HEK293 (cell line): ENCODE results near the gene COG3.

Source experiments
- GLIS1 ChIP-seq: fragments of 450-650 bp; formaldehyde crosslinking; IDR thresholded peaks from 2 replicates; pipeline ENCODE4 v1.5.1; 2016; ENCODE audit warnings: missing biosample characterization, missing genetic modification characterization
- HOXD13 ChIP-seq: sonication (generic); formaldehyde crosslinking; IDR thresholded peaks from 2 replicates; pipeline ENCODE4 v1.8.0; 2022; ENCODE audit warnings: missing genetic modification reagents, borderline replicate concordance
- ZBTB20 ChIP-seq: fragments of 450-650 bp; formaldehyde crosslinking; IDR thresholded peaks from 2 replicates; pipeline ENCODE4 v1.5.1; 2016; ENCODE audit warnings: missing biosample characterization, missing genetic modification characterization
- ZNF2 ChIP-seq: fragments of 450-650 bp; formaldehyde crosslinking; IDR thresholded peaks from 2 replicates; pipeline ENCODE4 v1.5.1; 2016; ENCODE audit warnings: missing biosample characterization, missing genetic modification characterization
- ZNF324 ChIP-seq: fragments of 450-650 bp; formaldehyde crosslinking; IDR thresholded peaks from 2 replicates; pipeline ENCODE4 v1.5.1; 2016; ENCODE audit warnings: missing biosample characterization, missing genetic modification characterization
- ZNF341 ChIP-seq: fragments of 450-650 bp; formaldehyde crosslinking; IDR thresholded peaks from 2 replicates; pipeline ENCODE4; 2016; ENCODE audit warnings: low read depth, missing biosample characterization, missing genetic modification characterization
- ZNF473 ChIP-seq: fragments of 450-650 bp; formaldehyde crosslinking; IDR thresholded peaks from 2 replicates; pipeline ENCODE4 v1.5.1; 2017; ENCODE audit warnings: missing biosample characterization, missing genetic modification characterization
- ZNF571 ChIP-seq: fragments of 450-650 bp; formaldehyde crosslinking; IDR thresholded peaks from 2 replicates; pipeline ENCODE4 v1.5.0; 2017; ENCODE audit warnings: missing biosample characterization, missing genetic modification characterization
- ZNF585B ChIP-seq: fragments of 450-650 bp; formaldehyde crosslinking; IDR thresholded peaks from 2 replicates; pipeline ENCODE4 v1.5.1; 2016; ENCODE audit warnings: missing biosample characterization, missing genetic modification characterization
- ZNF621 ChIP-seq: fragments of 450-650 bp; formaldehyde crosslinking; IDR thresholded peaks from 2 replicates; pipeline ENCODE4 v1.5.1; 2017; ENCODE audit warnings: missing biosample characterization, missing genetic modification characterization
- ZSCAN23 ChIP-seq: fragments of 450-650 bp; formaldehyde crosslinking; IDR thresholded peaks from 2 replicates; pipeline ENCODE4 v1.5.1; 2016; ENCODE audit warnings: missing biosample characterization, missing genetic modification characterization
- TF ChIP-seq, protein P1 (sequence below): fragments of 450-650 bp; formaldehyde crosslinking; IDR thresholded peaks from 2 replicates; pipeline ENCODE4 v1.5.1; 2016; ENCODE audit warnings: missing biosample characterization, missing genetic modification characterization
- TF ChIP-seq, protein P2 (sequence below): fragments of 450-650 bp; formaldehyde crosslinking; IDR thresholded peaks from 2 replicates; pipeline ENCODE4 v1.5.1; 2016; ENCODE audit warnings: missing biosample characterization, missing genetic modification characterization
- TF ChIP-seq, protein P3 (sequence below): fragments of 450-650 bp; formaldehyde crosslinking; IDR thresholded peaks from 2 replicates; pipeline ENCODE4 v1.5.1; 2016; ENCODE audit warnings: missing biosample characterization, missing genetic modification characterization, borderline replicate concordance
- TF ChIP-seq, protein P4 (sequence below): fragments of 450-650 bp; formaldehyde crosslinking; conservative IDR thresholded peaks from 2 replicates; pipeline ENCODE4 v1.5.1; 2016; ENCODE audit warnings: low read depth, missing biosample characterization, missing genetic modification characterization

The COG3 gene

DNA sequence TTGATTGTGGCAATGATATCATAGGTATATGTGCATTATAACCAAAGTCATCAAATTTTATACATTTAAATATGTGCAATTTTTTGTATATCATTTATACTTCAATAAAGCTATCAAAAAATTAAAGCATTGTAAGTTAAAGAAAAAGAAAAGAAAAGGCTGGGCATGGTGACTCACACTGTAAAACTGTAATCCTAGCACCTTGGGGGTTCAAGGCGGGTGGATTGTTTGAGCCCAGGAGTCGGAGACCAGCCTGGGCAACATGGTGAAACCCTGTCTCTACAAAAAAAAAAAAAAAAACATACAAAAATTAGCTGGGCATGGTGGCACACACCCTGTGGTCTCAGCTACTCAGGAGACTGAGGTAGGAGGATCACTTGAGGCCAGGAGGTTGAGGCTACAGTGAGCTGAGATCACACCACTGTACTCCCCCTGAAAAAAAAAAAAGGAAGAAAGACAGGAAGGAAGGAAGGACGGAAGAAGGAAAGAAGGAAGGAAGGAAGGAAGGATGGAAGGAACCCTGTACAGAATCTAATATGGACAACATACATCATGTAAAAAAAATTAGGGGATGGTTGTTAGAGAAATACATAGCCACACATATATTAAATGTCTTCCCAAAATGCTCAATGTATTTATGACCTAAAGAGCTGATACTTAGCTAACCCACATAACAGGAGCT, 24.8 kb upstream of the COG3 start (continued):
- TF ChIP-seq, protein P1, sequence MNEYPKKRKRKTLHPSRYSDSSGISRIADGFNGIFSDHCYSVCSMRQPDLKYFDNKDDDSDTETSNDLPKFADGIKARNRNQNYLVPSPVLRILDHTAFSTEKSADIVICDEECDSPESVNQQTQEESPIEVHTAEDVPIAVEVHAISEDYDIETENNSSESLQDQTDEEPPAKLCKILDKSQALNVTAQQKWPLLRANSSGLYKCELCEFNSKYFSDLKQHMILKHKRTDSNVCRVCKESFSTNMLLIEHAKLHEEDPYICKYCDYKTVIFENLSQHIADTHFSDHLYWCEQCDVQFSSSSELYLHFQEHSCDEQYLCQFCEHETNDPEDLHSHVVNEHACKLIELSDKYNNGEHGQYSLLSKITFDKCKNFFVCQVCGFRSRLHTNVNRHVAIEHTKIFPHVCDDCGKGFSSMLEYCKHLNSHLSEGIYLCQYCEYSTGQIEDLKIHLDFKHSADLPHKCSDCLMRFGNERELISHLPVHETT (tag by site-specific recombination), result no peak
- TF ChIP-seq GLIS1 (tag by site-specific recombination) (peak; percentile 70), ZSCAN23 (tag by site-specific recombination) (no peak), ZBTB20 (tag by site-specific recombination) (no peak), ZNF341 (tag by site-specific recombination) (no peak), ZNF473 (tag by site-specific recombination) (no peak), ZNF571 (no peak), ZNF324 (tag by site-specific recombination) (no peak), ZNF2 (tag by site-specific recombination) (no peak; the same call in 1 of the 2 replicates), ZNF585B (tag by site-specific recombination) (no peak), ZNF621 (tag by site-specific recombination) (no peak), HOXD13 (CRISPR knock-in tag) (no peak)
- TF ChIP-seq, protein P2, sequence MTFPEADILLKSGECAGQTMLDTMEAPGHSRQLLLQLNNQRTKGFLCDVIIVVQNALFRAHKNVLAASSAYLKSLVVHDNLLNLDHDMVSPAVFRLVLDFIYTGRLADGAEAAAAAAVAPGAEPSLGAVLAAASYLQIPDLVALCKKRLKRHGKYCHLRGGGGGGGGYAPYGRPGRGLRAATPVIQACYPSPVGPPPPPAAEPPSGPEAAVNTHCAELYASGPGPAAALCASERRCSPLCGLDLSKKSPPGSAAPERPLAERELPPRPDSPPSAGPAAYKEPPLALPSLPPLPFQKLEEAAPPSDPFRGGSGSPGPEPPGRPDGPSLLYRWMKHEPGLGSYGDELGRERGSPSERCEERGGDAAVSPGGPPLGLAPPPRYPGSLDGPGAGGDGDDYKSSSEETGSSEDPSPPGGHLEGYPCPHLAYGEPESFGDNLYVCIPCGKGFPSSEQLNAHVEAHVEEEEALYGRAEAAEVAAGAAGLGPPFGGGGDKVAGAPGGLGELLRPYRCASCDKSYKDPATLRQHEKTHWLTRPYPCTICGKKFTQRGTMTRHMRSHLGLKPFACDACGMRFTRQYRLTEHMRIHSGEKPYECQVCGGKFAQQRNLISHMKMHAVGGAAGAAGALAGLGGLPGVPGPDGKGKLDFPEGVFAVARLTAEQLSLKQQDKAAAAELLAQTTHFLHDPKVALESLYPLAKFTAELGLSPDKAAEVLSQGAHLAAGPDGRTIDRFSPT, result no peak
- TF ChIP-seq, protein P3, sequence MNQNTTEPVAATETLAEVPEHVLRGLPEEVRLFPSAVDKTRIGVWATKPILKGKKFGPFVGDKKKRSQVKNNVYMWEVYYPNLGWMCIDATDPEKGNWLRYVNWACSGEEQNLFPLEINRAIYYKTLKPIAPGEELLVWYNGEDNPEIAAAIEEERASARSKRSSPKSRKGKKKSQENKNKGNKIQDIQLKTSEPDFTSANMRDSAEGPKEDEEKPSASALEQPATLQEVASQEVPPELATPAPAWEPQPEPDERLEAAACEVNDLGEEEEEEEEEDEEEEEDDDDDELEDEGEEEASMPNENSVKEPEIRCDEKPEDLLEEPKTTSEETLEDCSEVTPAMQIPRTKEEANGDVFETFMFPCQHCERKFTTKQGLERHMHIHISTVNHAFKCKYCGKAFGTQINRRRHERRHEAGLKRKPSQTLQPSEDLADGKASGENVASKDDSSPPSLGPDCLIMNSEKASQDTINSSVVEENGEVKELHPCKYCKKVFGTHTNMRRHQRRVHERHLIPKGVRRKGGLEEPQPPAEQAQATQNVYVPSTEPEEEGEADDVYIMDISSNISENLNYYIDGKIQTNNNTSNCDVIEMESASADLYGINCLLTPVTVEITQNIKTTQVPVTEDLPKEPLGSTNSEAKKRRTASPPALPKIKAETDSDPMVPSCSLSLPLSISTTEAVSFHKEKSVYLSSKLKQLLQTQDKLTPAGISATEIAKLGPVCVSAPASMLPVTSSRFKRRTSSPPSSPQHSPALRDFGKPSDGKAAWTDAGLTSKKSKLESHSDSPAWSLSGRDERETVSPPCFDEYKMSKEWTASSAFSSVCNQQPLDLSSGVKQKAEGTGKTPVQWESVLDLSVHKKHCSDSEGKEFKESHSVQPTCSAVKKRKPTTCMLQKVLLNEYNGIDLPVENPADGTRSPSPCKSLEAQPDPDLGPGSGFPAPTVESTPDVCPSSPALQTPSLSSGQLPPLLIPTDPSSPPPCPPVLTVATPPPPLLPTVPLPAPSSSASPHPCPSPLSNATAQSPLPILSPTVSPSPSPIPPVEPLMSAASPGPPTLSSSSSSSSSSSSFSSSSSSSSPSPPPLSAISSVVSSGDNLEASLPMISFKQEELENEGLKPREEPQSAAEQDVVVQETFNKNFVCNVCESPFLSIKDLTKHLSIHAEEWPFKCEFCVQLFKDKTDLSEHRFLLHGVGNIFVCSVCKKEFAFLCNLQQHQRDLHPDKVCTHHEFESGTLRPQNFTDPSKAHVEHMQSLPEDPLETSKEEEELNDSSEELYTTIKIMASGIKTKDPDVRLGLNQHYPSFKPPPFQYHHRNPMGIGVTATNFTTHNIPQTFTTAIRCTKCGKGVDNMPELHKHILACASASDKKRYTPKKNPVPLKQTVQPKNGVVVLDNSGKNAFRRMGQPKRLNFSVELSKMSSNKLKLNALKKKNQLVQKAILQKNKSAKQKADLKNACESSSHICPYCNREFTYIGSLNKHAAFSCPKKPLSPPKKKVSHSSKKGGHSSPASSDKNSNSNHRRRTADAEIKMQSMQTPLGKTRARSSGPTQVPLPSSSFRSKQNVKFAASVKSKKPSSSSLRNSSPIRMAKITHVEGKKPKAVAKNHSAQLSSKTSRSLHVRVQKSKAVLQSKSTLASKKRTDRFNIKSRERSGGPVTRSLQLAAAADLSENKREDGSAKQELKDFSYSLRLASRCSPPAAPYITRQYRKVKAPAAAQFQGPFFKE, result no peak
- TF ChIP-seq, protein P4, sequence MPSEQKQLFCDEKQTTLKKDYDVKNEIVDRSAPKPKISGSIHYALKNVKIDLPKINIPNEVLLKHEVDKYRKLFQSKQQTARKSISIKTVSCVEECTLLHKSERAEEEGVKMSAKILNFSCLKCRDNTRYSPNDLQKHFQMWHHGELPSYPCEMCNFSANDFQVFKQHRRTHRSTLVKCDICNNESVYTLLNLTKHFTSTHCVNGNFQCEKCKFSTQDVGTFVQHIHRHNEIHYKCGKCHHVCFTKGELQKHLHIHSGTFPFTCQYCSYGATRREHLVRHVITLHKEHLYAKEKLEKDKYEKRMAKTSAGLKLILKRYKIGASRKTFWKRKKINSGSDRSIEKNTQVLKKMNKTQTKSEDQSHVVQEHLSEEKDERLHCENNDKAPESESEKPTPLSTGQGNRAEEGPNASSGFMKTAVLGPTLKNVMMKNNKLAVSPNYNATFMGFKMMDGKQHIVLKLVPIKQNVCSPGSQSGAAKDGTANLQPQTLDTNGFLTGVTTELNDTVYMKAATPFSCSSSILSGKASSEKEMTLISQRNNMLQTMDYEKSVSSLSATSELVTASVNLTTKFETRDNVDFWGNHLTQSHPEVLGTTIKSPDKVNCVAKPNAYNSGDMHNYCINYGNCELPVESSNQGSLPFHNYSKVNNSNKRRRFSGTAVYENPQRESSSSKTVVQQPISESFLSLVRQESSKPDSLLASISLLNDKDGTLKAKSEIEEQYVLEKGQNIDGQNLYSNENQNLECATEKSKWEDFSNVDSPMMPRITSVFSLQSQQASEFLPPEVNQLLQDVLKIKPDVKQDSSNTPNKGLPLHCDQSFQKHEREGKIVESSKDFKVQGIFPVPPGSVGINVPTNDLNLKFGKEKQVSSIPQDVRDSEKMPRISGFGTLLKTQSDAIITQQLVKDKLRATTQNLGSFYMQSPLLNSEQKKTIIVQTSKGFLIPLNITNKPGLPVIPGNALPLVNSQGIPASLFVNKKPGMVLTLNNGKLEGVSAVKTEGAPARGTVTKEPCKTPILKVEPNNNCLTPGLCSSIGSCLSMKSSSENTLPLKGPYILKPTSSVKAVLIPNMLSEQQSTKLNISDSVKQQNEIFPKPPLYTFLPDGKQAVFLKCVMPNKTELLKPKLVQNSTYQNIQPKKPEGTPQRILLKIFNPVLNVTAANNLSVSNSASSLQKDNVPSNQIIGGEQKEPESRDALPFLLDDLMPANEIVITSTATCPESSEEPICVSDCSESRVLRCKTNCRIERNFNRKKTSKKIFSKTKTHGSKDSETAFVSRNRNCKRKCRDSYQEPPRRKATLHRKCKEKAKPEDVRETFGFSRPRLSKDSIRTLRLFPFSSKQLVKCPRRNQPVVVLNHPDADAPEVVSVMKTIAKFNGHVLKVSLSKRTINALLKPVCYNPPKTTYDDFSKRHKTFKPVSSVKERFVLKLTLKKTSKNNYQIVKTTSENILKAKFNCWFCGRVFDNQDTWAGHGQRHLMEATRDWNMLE (tag by site-specific recombination), result no peak
- TF ChIP-seq, all 188 proteins: peak for 8
